HG02798 (cell line): ENCODE results near the gene C2orf42.
"Not testable (repeated sequence)": the region's sequence is repeated elsewhere in the genome, so short reads cannot be mapped to it uniquely, and the experiment has no call there.

ENCODE experiments used
- ATAC-seq: cut with Tn5 transposase; IDR thresholded peaks from one replicate; pipeline ENCODE4 v1.9.1; 2021; ENCODE audit warnings: mild to moderate bottlenecking; ENCODE audit not compliant: unreplicated experiment, poor library complexity

Gene C2orf42

DNA sequence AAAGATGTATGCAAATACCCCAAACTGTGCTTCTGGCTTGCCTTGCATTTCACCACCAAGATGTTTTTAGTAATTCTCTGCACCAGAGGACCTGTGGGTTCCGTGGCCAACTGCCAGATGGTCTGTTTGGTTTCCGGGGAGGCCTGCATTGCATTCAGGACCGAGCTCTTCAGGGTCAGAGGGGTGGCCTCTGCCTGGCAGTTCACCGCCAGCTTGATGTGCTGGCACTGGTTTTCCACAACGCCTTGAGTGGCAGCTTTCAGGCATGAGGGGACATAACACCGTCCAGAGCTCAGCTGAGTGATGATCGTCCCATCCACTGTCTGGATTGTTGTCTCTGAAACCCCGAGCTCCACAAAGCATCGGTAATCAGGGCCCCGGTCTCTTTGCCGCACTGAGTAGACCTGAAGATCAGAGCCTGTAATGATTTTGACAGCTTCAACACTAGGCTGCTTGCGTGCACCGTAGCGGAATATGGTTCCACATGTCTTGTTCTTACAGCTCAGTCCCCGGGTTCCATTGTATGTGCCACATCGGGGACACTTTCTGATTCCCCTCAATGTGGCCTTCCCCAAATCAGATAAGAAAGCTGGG lies 9.4 kb downstream of the C2orf42 start:
- peak; percentile 46 for ATAC-seq

DNA sequence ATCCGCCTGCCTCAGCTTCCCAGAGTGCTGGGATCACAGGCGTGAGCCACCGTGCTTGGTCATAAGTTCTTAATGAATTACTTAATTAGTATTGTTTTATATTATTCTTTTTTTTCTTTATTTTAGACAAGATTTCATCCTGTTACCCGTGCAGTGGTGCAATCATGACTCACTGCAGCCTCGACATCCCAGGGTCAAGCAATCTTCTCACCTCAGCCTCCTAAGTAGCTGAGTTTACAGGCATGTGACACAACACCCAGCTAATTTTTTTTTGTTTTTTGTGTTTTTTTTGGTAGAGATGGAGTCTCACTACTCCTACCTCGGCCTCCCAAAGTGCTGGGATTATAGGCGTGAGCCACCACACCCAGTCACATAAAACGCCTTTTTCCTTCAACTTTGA lies 17.3 kb downstream of the C2orf42 start:
- ATAC-seq, result no peak

DNA sequence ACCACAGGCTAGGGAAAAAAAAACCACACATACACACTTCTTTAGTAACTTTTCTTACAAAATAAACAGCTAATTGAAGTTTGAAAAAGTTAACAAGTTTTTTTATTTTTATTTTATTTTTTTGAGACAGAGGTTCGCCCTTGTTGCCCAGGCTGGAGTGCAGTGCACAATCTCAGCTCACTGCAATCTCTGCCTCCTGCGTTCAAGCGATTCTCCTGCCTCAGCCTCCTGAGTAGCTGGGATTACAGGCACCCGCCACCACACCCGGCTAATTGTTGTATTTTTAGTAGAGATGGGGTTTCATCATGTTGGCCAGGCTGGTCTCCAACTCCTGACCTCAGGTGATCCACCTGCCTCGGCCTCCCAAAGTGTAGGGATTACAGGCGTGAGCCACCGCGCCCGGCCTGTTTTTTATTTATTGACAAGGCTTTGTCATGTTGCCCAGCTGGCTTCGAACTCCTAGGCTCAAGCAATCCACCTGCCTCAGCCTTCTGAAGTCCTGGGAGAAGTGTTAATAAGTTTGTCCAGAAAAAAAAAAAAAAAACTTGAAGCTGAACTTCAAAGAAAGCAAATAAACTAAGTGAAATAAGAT lies 21.1 kb downstream of the C2orf42 start:
- not testable (repeated sequence) for ATAC-seq

DNA sequence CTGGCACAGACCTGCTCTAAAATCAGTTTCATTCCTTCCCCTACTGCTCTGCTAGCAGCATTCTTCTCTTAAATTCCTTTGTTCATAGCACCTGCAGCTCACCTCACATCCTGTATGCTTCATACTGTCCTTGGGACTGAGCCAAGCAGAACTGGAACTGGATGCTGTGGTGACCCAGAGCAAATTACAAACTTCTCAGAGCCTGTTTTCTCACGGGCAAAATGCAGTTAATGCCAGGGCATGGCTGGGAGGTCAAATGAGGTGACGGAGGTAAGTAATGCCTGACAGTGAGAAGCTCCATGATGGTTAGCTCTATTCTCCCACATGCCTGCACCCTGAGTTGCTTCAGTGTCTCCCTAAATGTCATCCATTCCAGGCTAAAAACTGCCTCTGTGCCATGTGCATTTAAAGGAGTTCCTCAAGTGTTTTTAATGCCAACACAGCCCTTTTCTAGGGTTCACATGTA lies 29.7 kb downstream of the C2orf42 start:
- ATAC-seq, result peak; percentile 80

DNA sequence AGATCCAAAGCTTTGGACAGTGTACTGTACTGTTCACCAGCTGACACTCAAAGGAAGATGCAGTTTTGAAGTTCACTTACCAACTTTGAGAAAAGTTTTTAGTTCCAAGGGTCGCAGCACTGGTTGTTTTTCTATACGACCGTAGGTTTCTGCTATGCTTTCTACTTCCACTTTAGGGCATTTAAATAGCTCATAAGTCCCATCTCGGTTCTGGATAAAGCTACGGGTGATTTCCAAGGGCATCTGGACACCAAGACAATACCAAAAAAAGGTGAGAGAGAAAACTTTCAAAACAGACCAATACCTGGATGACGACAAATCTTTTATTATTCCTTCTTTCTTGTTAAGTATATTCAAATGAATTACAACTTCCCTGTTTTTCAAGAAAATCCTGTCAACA lies 30.3 kb downstream of the C2orf42 start:
- ATAC-seq, result no peak

DNA sequence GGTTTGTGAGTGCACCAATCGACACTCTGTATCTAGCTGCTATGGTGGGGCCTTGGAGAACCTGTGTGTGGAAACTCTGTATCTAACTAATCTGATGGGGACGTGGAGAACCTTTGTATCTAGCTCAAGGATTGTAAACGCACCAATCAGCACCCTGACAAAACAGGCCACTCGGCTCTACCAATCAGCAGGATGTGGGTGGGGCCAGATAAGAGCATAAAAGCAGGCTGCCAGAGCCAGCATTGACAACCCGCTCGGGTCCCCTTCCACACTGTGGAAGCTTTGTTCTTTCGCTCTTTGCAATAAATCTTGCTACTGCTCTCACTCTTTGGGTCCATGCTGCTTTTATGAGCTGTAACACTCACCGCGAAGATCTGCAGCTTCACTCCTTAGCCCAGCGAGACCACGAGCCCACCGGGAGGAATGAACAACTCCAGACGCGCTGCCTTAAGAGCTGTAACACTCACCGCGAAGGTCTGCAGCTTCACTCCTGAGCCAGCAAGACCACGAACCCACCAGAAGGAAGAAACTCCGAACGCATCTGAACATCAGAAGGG lies 41.6 kb downstream of the C2orf42 start:
- ATAC-seq, result not testable (repeated sequence)

DNA sequence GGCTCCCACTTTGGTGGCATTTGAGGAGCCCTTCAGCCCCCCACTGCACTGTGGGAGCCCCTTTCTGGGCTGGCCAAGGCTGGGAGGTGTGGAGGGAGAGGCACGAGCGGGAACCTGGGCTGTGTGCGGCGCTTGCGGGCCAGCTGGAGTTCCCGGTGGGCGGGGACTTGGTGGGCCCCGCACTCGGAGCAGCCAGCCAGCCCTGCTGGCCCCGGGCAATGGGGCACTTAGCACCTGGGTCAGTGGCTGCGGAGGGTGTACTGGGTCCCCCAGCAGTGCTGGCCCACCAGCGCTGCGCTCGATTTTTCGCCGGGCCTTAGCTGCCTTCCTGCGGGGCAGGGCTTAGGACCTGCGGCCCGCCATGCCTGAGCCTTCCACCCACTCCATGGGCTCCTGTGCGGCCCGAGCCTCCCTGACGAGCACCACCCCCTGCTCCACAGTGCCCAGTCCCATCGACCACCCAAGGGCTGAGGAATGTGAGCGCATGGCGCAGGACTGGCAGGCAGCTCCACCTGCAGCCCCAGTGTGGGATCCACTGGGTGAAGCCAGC lies 42.5 kb downstream of the C2orf42 start:
- ATAC-seq, result not testable (repeated sequence)

DNA sequence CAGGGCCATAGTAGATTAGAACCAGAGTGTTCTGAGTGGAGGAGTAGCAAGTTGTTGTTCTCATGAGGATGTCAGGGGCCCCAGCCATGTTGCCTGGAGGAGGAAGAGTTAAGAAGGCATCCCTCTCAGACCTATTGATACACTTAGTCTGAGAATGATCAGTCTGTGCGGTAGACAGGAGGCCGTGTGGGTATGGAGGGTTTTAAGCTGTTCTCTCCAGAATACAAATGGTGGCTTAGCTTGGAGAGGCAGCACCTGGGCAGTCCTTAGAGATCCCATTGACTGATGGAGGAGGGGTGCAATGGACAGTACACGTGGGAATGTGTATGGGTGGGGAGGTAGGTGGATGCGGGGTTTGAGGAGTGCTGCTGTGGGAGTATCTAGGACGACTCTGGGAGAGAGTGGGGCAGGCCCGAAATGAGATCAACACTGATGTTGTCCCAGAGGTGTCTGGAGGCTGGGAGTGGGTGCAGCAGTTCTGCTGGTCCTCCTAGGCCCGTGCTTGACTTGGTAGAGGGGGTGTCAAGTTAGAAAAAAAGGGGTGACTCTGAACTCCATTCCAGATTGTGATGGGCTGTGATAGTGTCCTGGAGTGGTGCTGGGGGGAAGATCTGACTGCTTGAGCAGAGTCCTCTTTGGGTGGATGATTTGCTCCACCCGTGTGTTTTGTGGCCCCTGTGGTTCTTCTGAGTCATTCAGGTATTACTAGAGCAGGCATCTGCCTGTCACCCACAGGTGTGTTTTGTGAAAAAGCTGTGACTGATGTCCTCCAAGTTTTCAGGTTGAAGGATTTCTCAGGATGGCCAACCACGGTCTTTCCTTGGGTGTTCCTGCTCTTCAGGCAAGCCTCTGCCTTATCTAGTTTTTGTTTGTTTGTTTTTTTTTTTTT lies 44.7 kb downstream of the C2orf42 start:
- ATAC-seq, result no peak

DNA sequence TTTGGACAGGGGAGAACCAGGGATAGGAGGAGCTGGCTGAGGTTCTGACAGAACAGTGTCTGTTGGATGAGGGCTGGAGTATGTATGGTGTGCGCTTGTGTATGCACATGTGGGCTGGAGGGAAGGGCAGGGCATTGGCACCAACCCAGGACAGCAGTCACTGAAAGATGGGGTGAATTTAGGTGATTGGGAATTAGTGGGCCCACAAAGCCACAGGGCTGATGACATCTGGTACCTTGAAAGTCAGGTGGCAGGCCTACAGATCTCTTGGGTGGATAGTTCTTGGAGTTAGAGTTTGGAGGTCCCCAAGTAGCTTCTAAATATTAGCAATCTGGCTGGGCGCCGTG lies 45.7 kb downstream of the C2orf42 start:
- no peak for ATAC-seq

DNA sequence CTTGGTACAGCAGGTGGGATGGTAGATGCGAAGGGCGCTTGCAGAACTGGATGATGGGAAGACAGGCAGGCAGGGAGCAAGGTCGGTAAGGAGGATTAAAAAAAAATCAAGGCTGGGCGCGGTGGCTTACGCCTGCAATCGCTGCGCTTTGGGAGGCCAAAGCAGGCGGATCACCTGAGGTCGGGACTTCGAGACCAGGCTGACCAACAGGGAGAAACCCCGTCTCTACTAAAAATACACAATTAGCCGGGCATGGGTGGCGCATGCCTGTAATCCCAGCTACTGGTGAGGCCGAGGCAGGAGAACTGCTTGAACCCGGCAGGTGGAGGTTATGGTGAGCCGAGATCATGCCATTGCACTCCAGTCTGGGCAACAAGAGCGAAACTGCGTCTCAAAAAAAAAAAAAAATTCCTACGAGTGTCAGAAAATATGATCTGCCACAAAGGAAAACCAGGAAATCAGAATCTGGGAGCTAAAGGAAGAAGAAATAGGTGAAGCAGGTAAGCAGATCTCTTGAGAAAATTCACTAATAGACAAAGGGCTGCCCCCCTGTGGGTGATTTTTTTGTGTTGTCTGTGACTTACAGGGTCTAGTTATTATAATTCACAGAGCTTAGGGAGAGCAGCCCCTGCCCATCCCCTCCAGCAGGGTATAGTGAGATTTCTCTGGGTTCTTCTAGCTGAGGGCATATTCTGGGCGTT lies 46.2 kb downstream of the C2orf42 start:
- no peak for ATAC-seq

DNA sequence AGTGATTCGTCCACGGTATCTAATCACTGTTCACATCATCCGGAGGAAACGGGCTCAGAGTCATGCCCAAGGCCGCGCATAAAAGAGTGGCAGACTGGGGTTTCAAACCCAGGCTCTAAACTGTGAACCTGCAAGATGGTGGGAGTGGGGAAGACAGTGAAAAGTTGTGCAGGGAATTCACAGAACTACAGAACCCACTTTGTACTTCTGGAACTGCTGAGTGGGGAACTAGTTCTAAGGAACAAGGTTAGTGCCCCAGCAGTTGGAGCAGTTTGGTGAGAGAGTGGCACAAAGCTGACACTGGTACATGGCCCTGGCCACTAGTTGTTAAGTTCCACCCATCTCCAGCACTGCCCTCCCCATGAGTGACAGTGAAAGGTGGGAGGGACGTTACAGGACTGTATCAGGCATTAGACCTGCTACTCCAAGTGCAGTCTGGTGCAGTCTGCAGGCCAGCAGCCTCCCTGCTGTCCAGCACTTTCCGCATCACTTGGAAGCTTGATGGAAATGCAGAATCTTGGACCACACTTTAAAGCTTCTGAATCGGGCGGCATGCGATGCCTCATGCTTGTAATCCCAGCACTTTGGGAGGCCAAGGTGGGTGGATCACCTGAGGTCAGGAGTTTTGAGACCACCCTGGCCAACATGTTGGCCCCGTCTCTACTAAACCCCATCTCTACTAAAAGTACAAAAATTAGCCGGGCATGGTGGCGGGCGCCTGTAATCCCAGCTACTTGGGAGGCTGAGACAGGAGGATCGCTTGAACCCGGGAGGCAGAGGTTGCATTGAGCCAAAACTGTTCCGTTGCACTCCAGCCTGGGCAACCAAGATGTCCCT lies 47.3 kb downstream of the C2orf42 start:
- ATAC-seq, result no peak

DNA sequence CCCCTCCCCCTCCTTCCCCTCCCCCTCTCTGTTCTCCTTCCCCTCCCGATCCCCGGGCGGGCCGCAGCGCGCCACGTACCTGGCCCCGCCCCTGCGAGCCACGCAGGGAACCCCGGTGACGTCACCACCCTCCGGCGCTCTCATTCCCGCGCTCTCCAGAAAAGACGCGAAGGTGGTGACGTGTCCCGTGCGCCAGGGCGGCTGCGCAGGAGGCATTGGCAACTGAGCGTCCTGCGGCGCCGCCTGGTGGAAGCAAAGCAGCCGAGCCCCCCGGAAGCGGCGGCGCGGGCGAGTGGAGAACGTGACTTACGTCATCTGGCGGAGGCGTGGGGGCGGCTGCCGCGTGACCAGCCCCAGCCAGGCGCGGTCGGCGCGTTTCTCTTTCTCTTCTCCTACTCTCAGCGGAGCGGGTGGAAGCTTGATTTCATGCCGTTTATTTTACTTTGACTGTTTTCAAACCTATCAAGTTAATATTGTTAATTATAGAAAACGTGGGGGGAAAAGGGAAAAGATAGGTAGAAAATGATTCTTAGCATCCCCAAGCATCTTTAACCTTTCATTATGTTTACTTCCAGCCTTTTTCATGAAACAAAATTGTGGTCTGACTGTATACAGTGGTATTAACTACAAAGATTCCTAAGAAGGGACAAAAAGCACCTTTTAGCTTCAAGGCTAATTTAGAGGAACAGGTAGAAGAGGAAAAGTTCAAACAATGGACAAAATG lies 48.1 kb downstream of the C2orf42 start:
- ATAC-seq, result peak; percentile 85

DNA sequence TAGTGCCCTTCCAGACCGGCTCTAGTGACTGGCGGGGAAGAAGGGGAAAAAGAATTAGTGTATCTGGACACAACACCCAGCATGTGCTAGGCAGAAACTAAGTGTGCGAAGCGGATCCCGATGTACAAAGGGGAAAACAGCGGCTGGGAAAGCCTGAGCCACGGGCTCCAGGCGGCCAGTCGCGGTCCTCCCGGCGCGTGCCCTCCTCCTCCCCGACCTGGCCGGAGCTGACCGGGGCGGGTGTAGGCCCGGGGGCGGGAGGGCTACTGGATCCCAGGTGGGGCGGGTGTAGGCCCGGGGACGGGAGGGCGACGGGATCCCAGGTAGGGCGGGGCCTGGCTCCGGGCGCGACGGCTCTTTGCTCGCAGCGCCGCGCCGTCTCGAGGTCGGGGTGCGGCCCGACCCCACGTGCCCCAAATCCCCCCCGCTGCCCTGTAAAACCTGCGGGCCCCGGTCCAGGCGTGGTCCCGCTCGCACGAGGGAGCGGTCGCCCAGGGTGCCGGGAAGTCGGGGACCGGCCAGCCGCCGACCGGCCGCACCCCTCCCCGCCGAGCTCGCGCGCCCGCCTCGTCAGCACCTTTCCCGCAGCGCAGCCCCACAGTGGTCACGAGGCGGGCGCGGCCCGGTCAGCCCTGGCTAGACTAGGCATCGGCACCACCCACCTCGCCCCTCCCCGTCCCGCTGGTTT lies 48.8 kb downstream of the C2orf42 start:
- ATAC-seq, result peak; percentile 32

DNA sequence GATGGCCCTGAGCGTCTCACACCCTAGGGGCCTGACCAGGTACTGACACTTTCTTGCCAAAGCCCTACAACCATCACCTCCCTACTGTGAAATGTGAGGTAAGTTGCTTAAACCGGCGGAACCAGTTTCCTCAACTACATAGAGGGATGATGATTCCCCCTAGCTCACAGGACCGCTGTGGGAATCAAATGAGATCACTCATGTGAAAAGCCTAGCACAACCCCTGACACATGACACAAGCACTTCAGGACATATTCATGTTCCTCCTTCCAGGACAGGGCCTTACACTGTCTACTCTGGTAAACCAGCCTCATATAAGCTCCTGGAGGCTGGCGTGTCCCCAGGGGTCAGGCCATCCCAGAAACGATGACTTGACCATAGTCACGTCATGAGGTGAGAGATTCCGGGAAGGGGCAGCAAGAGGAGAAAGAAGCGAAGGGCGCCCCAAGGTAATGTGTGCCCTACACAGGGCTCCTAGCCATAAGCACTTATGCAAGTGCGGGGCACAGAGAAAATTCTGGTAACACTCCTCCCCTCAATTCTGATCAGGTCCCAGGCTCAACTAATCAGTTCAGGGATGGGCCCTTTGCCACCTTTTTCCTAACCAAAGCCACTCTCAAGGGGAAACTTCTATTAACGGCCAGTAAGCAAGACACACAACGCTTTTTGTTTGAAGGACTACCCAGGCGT lies 49.5 kb downstream of the C2orf42 start:
- peak; percentile 25 for ATAC-seq

DNA sequence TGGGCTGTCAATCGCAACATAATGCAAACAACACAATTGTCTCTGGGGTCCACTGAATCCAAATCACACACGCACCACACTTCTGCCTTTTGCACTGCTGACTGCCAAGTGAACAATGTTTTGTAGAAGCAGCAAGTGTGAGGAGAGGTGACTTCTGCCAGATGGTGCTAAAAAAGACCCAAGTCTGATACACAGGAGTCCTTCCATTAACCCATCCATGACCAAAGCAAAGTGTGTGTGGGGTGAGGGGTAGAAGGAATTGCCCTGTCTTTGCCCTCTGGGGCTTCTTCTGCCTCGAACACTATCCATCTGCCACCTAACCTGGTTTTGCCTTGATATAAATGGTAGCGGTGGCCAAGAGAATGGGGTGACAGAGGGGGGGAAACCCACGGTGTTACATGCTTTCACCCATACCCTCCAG lies 50.0 kb downstream of the C2orf42 start:
- ATAC-seq, result no peak

DNA sequence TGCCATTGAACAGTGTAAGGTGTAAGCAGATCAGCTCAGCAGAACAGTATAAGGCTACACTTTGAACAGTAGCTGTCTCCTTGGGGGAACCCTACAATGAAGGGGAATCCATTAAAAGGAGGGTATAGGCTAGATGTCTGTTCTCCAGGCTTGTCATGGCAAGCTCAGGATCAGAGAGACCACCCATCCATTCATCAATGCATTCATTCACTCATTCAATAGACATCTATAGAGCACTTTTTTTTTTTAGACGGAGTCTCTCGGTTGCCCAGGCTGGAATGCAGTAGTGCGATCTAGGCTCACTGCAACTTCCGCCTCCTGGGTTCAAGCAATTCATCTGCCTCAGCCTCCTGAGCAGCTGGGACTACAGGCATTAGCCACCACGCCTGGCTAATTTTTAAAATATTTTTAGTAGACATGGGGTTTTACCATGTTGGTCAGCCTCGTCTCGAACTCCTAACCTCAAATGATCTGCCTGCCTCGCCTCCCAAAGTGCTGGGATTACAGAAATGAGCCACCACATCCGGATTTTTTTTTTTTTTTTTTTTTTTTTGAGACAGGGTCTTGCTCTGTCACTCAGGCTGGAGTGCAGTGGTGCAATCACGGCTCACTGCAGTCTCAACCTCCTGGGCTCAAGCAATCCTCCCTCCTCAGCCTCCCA lies 56.4 kb downstream of the C2orf42 start:
- ATAC-seq, result not testable (repeated sequence)
